ENCODE data around the gene SWAP70. TPM values are rescaled to one million over a fixed set of nuclear protein-coding genes. Genes with fewer than 3 reads are reported as not detected.
"Not testable (repeated sequence)": the region's sequence is repeated elsewhere in the genome, so short reads cannot be mapped to it uniquely, and the experiment has no call there.

The SWAP70 gene
- total RNA-seq, 2 donors from 2014 or later: 28.8 to 30.7 TPM

GRCh38 chr11:9692691-9693090 is 28.8 kb downstream of the SWAP70 start:
- H3K36me3 ChIP-seq (ENCODE audit: control insufficient read depth, insufficient read depth, low read length): peaks cover 24% of the 10 kb centered on the region
- peaks cover 9% of the 10 kb centered on the region for H3K9me3 ChIP-seq (ENCODE audit: control insufficient read depth, low read length)
- H3K4me1 ChIP-seq (ENCODE audit: control insufficient read depth, insufficient read depth, low read length): no peaks in the 10 kb centered on the region
- H3K4me3 ChIP-seq (ENCODE audit: low read length): no peak overlapping the region
- H3K36me3 Mint-ChIP-seq (ENCODE audit: low read depth): peaks cover 28% of the 10 kb centered on the region
- H3K4me3 Mint-ChIP-seq: no peak overlapping the region
- H3K9ac ChIP-seq (ENCODE audit: extremely low read depth, low read length, poor library complexity, severe bottlenecking): no peak overlapping the region
- peaks cover 3% of the 10 kb centered on the region for H3K4me1 Mint-ChIP-seq
- H3K9me3 Mint-ChIP-seq: peaks cover 6% of the 10 kb centered on the region
- no peaks in the 10 kb centered on the region for H3K27me3 Mint-ChIP-seq (ENCODE audit: insufficient read depth)
- no peaks in the 10 kb centered on the region for H3K27me3 ChIP-seq (ENCODE audit: control insufficient read depth, insufficient read depth, low read length, poor library complexity, severe bottlenecking)
- DNase-seq: no peak
- TF ChIP-seq, protein P1, sequence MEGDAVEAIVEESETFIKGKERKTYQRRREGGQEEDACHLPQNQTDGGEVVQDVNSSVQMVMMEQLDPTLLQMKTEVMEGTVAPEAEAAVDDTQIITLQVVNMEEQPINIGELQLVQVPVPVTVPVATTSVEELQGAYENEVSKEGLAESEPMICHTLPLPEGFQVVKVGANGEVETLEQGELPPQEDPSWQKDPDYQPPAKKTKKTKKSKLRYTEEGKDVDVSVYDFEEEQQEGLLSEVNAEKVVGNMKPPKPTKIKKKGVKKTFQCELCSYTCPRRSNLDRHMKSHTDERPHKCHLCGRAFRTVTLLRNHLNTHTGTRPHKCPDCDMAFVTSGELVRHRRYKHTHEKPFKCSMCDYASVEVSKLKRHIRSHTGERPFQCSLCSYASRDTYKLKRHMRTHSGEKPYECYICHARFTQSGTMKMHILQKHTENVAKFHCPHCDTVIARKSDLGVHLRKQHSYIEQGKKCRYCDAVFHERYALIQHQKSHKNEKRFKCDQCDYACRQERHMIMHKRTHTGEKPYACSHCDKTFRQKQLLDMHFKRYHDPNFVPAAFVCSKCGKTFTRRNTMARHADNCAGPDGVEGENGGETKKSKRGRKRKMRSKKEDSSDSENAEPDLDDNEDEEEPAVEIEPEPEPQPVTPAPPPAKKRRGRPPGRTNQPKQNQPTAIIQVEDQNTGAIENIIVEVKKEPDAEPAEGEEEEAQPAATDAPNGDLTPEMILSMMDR (conservative IDR thresholded peaks at IDR 0.05): no peak
- no peak overlapping the region for H3K27ac ChIP-seq (ENCODE audit: low read depth, low read length)
- no peak overlapping the region for H3K27ac Mint-ChIP-seq
- WGBS, 2 experiments (ENCODE audit: insufficient coverage in 1 of 2, insufficient read length in 1 of 2): 92 to 100% methylated on average over 1 to 2 of the region's 2 CpGs

DNA sequence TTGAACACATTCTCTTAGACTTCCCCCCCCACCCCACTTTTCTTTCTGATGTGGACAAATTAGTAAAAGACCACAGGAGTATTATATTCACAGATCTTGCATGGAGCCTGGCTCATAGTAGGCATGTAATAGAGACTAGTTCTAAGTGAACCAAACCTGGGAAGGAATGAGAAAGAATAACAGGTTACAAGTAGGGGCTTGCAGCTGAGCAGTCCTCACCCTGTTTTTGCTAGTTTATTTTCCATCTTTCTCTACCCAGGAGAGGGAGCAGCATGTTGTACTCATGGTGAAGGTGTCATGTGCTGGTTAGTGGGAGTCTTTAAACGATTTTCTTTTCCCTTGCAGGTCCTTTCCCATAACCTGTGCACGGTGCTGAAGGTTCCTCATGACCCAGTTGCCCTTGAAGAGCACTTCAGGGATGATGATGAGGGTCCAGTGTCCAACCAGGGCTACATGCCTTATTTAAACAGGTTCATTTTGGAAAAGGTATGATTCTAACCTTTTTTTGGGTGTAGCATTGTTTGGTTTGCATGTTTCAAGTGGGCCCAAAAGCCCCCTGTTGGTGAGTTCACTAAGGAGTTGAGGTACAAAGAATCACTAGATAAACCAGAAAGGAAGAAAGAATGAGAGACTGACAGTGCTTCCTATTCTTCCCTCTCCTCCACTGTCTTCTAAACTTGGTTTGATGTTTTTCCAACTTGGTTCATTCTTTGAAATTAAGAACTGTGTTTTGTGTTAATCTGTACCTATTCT is 30.1 kb downstream of the SWAP70 start:
- peaks cover 32% of the 10 kb centered on the region for H3K36me3 ChIP-seq (ENCODE audit: control insufficient read depth, insufficient read depth, low read length)
- 89 to 100% methylated on average over 1 to 2 of the region's 2 CpGs for WGBS, 2 experiments (ENCODE audit: insufficient coverage in 1 of 2, insufficient read length in 1 of 2)
- no peaks in the 10 kb centered on the region for H3K27me3 Mint-ChIP-seq (ENCODE audit: insufficient read depth)
- H3K4me3 Mint-ChIP-seq: no peak overlapping the region
- H3K9me3 Mint-ChIP-seq: peaks cover 6% of the 10 kb centered on the region
- DNase-seq: no peak
- no peak overlapping the region for H3K27ac Mint-ChIP-seq
- peaks cover 9% of the 10 kb centered on the region for H3K9me3 ChIP-seq (ENCODE audit: control insufficient read depth, low read length)
- H3K4me3 ChIP-seq (ENCODE audit: low read length): no peak overlapping the region
- no peaks in the 10 kb centered on the region for H3K27me3 ChIP-seq (ENCODE audit: control insufficient read depth, insufficient read depth, low read length, poor library complexity, severe bottlenecking)
- H3K27ac ChIP-seq (ENCODE audit: low read depth, low read length): peak overlapping the region; percentile 24
- H3K4me1 ChIP-seq (ENCODE audit: control insufficient read depth, insufficient read depth, low read length): no peaks in the 10 kb centered on the region
- H3K9ac ChIP-seq (ENCODE audit: extremely low read depth, low read length, poor library complexity, severe bottlenecking): no peak overlapping the region
- peaks cover 29% of the 10 kb centered on the region for H3K36me3 Mint-ChIP-seq (ENCODE audit: low read depth)
- TF ChIP-seq, protein P1 (conservative IDR thresholded peaks at IDR 0.05): peak; percentile 63
- H3K4me1 Mint-ChIP-seq: peaks cover 3% of the 10 kb centered on the region

- not testable (repeated sequence) for H3K4me3 ChIP-seq (ENCODE audit: low read length); H3K4me1 Mint-ChIP-seq; H3K4me1 ChIP-seq (ENCODE audit: control insufficient read depth, insufficient read depth, low read length); H3K27me3 Mint-ChIP-seq (ENCODE audit: insufficient read depth); H3K9me3 ChIP-seq (ENCODE audit: control insufficient read depth, low read length); H3K4me3 Mint-ChIP-seq; H3K27me3 ChIP-seq (ENCODE audit: control insufficient read depth, insufficient read depth, low read length, poor library complexity, severe bottlenecking); H3K27ac ChIP-seq (ENCODE audit: low read depth, low read length); H3K9ac ChIP-seq (ENCODE audit: extremely low read depth, low read length, poor library complexity, severe bottlenecking); H3K27ac Mint-ChIP-seq; H3K9me3 Mint-ChIP-seq; DNase-seq
- H3K36me3 ChIP-seq (ENCODE audit: control insufficient read depth, insufficient read depth, low read length): peaks cover 32% of the 10 kb centered on the region
- 95% methylated on average over 8 of the region's 8 CpGs; no CpG with 5 or more reads in 1 of the 2 experiments for WGBS, 2 experiments (ENCODE audit: insufficient coverage in 1 of 2, insufficient read length in 1 of 2)
- H3K36me3 Mint-ChIP-seq (ENCODE audit: low read depth): peaks cover 29% of the 10 kb centered on the region
Observed at GRCh38 chr11:9695228-9695627, 31.4 kb downstream of the SWAP70 start.
